A549 (cell line): ENCODE data around the gene BAG5.

ENCODE experiments used
- POLR2A ChIP-seq: IDR thresholded peaks from 2 replicates; pipeline ENCODE4 v1.6.1; 2012; ENCODE audit warnings: mild to moderate bottlenecking, low read length
- RAD21 ChIP-seq, 2 experiments: fragments of >200 bp in 1 of 2; sonication (Bioruptor Twin) in 1 of 2; formaldehyde crosslinking in 1 of 2; IDR thresholded peaks in 1 of 2; conservative IDR thresholded peaks in 1 of 2; 2 replicates in 1 of 2; 3 replicates in 1 of 2; pipeline ENCODE4 v1.6.1; 2012 to 2018; ENCODE audit warnings: inconsistent platforms in 1 of 2
- TF ChIP-seq, protein P1 (sequence below): IDR thresholded peaks from 2 replicates; pipeline ENCODE4 v1.6.1; 2012
- TF ChIP-seq, protein P2 (sequence below): fragments of 450-650 bp; IDR thresholded peaks from 2 replicates; pipeline ENCODE4 v1.6.1; 2014; ENCODE audit warnings: antibody characterized with exemption
- TF ChIP-seq, protein P3 (sequence below): fragments of >200 bp; sonication (Bioruptor Twin); formaldehyde crosslinking; IDR thresholded peaks from 3 replicates; pipeline ENCODE4 v1.5.1; 2016

DNA sequence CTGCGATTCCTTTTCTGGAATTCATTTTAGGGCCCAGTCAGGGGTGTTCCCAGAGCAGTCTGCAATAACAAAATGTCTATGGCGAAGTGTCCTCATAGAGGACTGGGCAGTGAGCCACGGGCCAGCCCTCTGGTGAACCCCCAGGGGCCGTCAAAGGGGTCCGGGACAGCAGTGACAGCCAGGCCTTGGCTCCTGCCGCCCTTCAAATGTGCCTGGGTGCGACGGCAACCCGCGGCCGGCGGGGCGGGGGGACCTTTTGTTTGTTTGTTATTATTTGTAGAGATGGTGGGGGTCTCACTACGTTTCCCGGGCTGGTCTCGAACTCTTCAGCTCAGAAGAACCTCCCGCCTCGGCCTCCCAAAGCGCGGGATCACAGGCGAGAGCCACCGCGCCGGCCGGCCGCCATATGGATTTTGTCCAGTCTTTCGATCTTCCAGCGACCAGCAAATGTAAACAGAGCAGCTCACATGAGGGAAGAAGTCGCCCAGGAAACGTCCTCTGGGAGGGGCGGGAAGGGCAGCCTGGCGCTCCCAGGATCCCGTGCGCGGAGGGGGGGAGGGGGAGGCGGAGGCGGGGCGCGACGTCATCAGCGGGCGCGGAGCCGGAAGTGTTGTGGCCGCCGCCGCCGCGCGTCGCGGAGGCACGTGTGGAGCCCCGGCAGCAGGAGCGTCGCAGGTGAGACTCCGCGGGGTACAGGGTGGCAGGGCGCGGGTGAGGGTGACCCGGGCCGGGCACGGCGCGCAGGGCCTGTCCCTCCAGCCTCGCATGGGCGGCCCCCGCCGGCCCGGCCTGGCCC lies 33.7 kb downstream of the BAG5 start, which contains the start of gene TRMT61A:
- TF ChIP-seq POLR2A (peak; percentile 82), RAD21 (conservative IDR thresholded peaks at IDR 0.05 in 1 of 2, IDR thresholded peaks at IDR 0.05 in 1 of 2) (no peak)
- TF ChIP-seq, protein P1, sequence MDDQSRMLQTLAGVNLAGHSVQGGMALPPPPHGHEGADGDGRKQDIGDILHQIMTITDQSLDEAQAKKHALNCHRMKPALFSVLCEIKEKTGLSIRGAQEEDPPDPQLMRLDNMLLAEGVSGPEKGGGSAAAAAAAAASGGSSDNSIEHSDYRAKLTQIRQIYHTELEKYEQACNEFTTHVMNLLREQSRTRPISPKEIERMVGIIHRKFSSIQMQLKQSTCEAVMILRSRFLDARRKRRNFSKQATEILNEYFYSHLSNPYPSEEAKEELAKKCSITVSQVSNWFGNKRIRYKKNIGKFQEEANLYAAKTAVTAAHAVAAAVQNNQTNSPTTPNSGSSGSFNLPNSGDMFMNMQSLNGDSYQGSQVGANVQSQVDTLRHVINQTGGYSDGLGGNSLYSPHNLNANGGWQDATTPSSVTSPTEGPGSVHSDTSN: no peak
- TF ChIP-seq, protein P2, sequence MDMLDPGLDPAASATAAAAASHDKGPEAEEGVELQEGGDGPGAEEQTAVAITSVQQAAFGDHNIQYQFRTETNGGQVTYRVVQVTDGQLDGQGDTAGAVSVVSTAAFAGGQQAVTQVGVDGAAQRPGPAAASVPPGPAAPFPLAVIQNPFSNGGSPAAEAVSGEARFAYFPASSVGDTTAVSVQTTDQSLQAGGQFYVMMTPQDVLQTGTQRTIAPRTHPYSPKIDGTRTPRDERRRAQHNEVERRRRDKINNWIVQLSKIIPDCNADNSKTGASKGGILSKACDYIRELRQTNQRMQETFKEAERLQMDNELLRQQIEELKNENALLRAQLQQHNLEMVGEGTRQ: no peak
- TF ChIP-seq, protein P3, sequence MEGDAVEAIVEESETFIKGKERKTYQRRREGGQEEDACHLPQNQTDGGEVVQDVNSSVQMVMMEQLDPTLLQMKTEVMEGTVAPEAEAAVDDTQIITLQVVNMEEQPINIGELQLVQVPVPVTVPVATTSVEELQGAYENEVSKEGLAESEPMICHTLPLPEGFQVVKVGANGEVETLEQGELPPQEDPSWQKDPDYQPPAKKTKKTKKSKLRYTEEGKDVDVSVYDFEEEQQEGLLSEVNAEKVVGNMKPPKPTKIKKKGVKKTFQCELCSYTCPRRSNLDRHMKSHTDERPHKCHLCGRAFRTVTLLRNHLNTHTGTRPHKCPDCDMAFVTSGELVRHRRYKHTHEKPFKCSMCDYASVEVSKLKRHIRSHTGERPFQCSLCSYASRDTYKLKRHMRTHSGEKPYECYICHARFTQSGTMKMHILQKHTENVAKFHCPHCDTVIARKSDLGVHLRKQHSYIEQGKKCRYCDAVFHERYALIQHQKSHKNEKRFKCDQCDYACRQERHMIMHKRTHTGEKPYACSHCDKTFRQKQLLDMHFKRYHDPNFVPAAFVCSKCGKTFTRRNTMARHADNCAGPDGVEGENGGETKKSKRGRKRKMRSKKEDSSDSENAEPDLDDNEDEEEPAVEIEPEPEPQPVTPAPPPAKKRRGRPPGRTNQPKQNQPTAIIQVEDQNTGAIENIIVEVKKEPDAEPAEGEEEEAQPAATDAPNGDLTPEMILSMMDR: no peak
